ENCODE measurements around the gene RAP1B.

Gene RAP1B

GRCh38 chr12:68609998-68610369, 715 bp upstream of the RAP1B start:
- peak overlapping the region; percentile 52 for H3K4me3 ChIP-seq (ENCODE audit: low read length)
- no peak for DNase-seq (ENCODE audit: low read depth)

GRCh38 chr12:68611094-68611805, 551 bp downstream of the RAP1B start:
- no peak for TF ChIP-seq CTCF (conservative IDR thresholded peaks at IDR 0.05; ENCODE audit: low read depth, low read length)

More at GRCh38 chr12:68609998-68610369, 715 bp upstream of the RAP1B start:
- TF ChIP-seq CTCF (conservative IDR thresholded peaks at IDR 0.05; ENCODE audit: low read depth, low read length): no peak

GRCh38 chr12:68611806-68612160, 1.1 kb downstream of the RAP1B start:
- TF ChIP-seq CTCF (conservative IDR thresholded peaks at IDR 0.05; ENCODE audit: low read depth, low read length): no peak
- no peak for DNase-seq (ENCODE audit: low read depth)
- peak overlapping the region; percentile 98 for H3K4me3 ChIP-seq (ENCODE audit: low read length)

More at GRCh38 chr12:68611094-68611805, 551 bp downstream of the RAP1B start:
- peak overlapping the region; percentile 98 for H3K4me3 ChIP-seq (ENCODE audit: low read length)
- no peak for DNase-seq (ENCODE audit: low read depth)

GRCh38 chr12:68612202-68612601, 1.5 kb downstream of the RAP1B start:
- H3K4me3 ChIP-seq (ENCODE audit: low read length): peak overlapping the region; percentile 98
- no peak for DNase-seq (ENCODE audit: low read depth)
- TF ChIP-seq CTCF (conservative IDR thresholded peaks at IDR 0.05; ENCODE audit: low read depth, low read length): no peak

- TF ChIP-seq CTCF (conservative IDR thresholded peaks at IDR 0.05; ENCODE audit: low read depth, low read length): no peak
- DNase-seq (ENCODE audit: low read depth): no peak
- H3K4me3 ChIP-seq (ENCODE audit: low read length): peak overlapping the region; percentile 98
Observed at GRCh38 chr12:68612697-68613096, 2.0 kb downstream of the RAP1B start.

GRCh38 chr12:68613209-68613904, 2.7 kb downstream of the RAP1B start:
- H3K4me3 ChIP-seq (ENCODE audit: low read length): peak overlapping the region; percentile 98
- no peak for DNase-seq (ENCODE audit: low read depth)
- TF ChIP-seq CTCF (conservative IDR thresholded peaks at IDR 0.05; ENCODE audit: low read depth, low read length): no peak
